ENCODE data around the gene STARD10.
A peak's percentile ranks its signal among the peaks of the same experiment; 100 is the strongest.
"Not testable (repeated sequence)": the region's sequence is repeated elsewhere in the genome, so short reads cannot be mapped to it uniquely, and the experiment has no call there.

Gene STARD10

GRCh38 chr11:72793425-72794367 is at the start of gene STARD10:
STARD10 (minus strand) TSS chr11:72794047; CDS start chr11:72781181, 12,866 bp downstream.
- DNase-seq = peak; percentile 66

GRCh38 chr11:72842653-72843330 is 48.9 kb upstream of the STARD10 start:
- DNase-seq = no peak

- peak; percentile 22 for DNase-seq
These were observed 48.3 kb upstream of the STARD10 start for GRCh38 chr11:72842126-72842525.

GRCh38 chr11:72841397-72841796 is 47.5 kb upstream of the STARD10 start:
- DNase-seq = no peak

- DNase-seq = no peak
These were observed 46.9 kb upstream of the STARD10 start for GRCh38 chr11:72840780-72841179.

GRCh38 chr11:72838691-72839305 is 45.0 kb upstream of the STARD10 start:
- no peak for DNase-seq

- DNase-seq = no peak
These were observed 42.3 kb upstream of the STARD10 start for GRCh38 chr11:72836111-72836510.

GRCh38 chr11:72834905-72835304 is 41.1 kb upstream of the STARD10 start:
- no peak for DNase-seq

- DNase-seq = no peak
These were observed 40.1 kb upstream of the STARD10 start for GRCh38 chr11:72833811-72834493.

- DNase-seq = no peak
These were observed 39.4 kb upstream of the STARD10 start for GRCh38 chr11:72833083-72833733.

- no peak for DNase-seq
These were observed 38.6 kb upstream of the STARD10 start for GRCh38 chr11:72832301-72833082.

GRCh38 chr11:72831521-72832300 is 37.9 kb upstream of the STARD10 start:
- no peak for DNase-seq

- no peak for DNase-seq
These were observed 36.2 kb upstream of the STARD10 start for GRCh38 chr11:72829884-72830533.

- DNase-seq = no peak
These were observed 35.3 kb upstream of the STARD10 start for GRCh38 chr11:72829178-72829577.

- no peak for DNase-seq
These were observed 34.9 kb upstream of the STARD10 start for GRCh38 chr11:72828692-72829101.

- no peak for DNase-seq
These were observed 34.3 kb upstream of the STARD10 start for GRCh38 chr11:72828081-72828567.

GRCh38 chr11:72827656-72828055 is 33.8 kb upstream of the STARD10 start:
- not testable (repeated sequence) for DNase-seq

- no peak for DNase-seq
These were observed 33.2 kb upstream of the STARD10 start for GRCh38 chr11:72826942-72827480.

- DNase-seq = no peak
These were observed 32.5 kb upstream of the STARD10 start for GRCh38 chr11:72826191-72826941.
